COLO668 (cell line): Measurements from ENCODE around the gene WASF3.
"Not testable (repeated sequence)": the region's sequence is repeated elsewhere in the genome, so short reads cannot be mapped to it uniquely, and the experiment has no call there.

Experiments used
- DNase-seq: peaks from one replicate; lab custom pipeline; 2025; ENCODE audit not compliant: unreplicated experiment; lab: John Stamatoyannopoulos, UW

The WASF3 gene

GRCh38 chr13:26626271-26626670 lies 68.8 kb downstream of the WASF3 start:
- DNase-seq, result no peak

- DNase-seq, result peak; percentile 36
These were observed 71.2 kb downstream of the WASF3 start for GRCh38 chr13:26628706-26629105.

- DNase-seq, result peak; percentile 31
These were observed 71.9 kb downstream of the WASF3 start for GRCh38 chr13:26629260-26629825.

- not testable (repeated sequence) for DNase-seq
These were observed 78.2 kb downstream of the WASF3 start for GRCh38 chr13:26635634-26636033.

- not testable (repeated sequence) for DNase-seq
These were observed 78.6 kb downstream of the WASF3 start for GRCh38 chr13:26636073-26636472.

- no peak for DNase-seq
These were observed 89.1 kb downstream of the WASF3 start for GRCh38 chr13:26646603-26647002.

GRCh38 chr13:26651234-26651633 lies 93.8 kb downstream of the WASF3 start:
- no peak for DNase-seq

- DNase-seq, result no peak
These were observed 95.8 kb downstream of the WASF3 start for GRCh38 chr13:26653310-26653709.

- no peak for DNase-seq
These were observed 96.4 kb downstream of the WASF3 start for GRCh38 chr13:26653842-26654241.

- no peak for DNase-seq
These were observed 99.4 kb downstream of the WASF3 start for GRCh38 chr13:26656919-26657318.

- no peak for DNase-seq
These were observed 101.2 kb downstream of the WASF3 start for GRCh38 chr13:26658448-26659385.

GRCh38 chr13:26660185-26660584 lies 102.7 kb downstream of the WASF3 start:
- DNase-seq, result no peak

GRCh38 chr13:26660766-26661165 lies 103.3 kb downstream of the WASF3 start:
- DNase-seq, result peak; percentile 56

GRCh38 chr13:26663791-26664190 lies 106.3 kb downstream of the WASF3 start:
- peak; percentile 83 for DNase-seq

- no peak for DNase-seq
These were observed 106.8 kb downstream of the WASF3 start for GRCh38 chr13:26664286-26664685.

GRCh38 chr13:26664876-26665275 lies 107.4 kb downstream of the WASF3 start:
- DNase-seq, result no peak

- no peak for DNase-seq
These were observed 111.1 kb downstream of the WASF3 start for GRCh38 chr13:26668357-26669146.

GRCh38 chr13:26673890-26674289 lies 116.4 kb downstream of the WASF3 start:
- no peak for DNase-seq

GRCh38 chr13:26677156-26677555 lies 119.7 kb downstream of the WASF3 start:
- DNase-seq, result no peak

GRCh38 chr13:26678330-26678729 lies 120.8 kb downstream of the WASF3 start:
- no peak for DNase-seq

GRCh38 chr13:26678796-26679195 lies 121.3 kb downstream of the WASF3 start:
- no peak for DNase-seq
